MM.1S (cell line): Measurements from ENCODE around the gene FAM170B.

Source experiments
- CTCF ChIP-seq: fragments of 300-600 bp; sonication (generic); IDR thresholded peaks from 2 replicates; pipeline ENCODE4 v1.5.1; 2016; ENCODE audit warnings: antibody characterized with exemption, low read length, mixed read lengths
- EZH2 ChIP-seq: fragments of 300-600 bp; sonication (generic); optimal IDR thresholded peaks from 2 replicates; pipeline ENCODE3; 2017; ENCODE audit warnings: low read depth, mild to moderate bottlenecking, antibody characterized with exemption, low read length, mixed read lengths
- EZH2phosphoT487 ChIP-seq: fragments of 300-600 bp; sonication (generic); IDR thresholded peaks from 2 replicates; pipeline ENCODE4 v1.6.1; 2018; ENCODE audit warnings: antibody characterized with exemption, low read length

DNA sequence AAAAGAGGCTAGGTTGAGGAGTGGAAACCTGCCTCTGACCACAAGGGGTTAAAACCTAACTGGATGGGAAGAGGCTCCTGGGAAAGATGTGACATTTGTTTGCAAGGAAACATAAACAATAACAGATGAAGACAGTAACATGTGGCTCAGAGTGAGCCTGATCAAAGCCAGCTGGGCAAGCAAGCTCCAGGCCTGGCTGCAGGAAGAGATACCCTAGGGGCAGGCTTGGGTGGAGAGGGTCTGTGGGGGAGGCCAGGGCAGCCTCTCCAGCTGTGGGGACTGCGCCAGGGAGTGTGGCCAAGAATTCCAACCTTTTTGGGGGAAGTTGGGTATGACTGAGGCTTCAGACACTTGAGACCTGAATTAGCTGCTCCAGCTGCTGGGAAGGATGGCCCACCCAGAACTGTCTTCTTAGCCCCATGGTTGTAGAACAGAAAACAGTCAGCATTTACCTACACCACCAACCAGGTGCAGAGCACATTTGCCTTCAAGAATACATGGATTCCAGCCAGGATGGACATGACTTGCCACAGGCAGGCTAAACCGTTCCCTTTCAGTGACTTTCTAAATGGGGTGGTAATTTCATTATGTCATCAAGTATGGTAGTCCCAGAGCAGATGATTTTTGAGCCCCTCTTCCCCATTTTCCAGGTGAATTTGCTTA is 10.4 kb upstream of the FAM170B start:
- no peak for TF ChIP-seq CTCF
- TF ChIP-seq EZH2: no peak
- TF ChIP-seq EZH2phosphoT487: no peak
